HEK293 (cell line): ENCODE data around the gene ARMS2.

Experiments used
- CTCF ChIA-PET: fragments of 350-600 bp; formaldehyde crosslinking; extraction: SDS; loops from one replicate; lab custom pipeline; 2021; ENCODE audit warnings: antibody characterized with exemption; lab: Yijun Ruan, JAX
- POLR2A ChIA-PET: fragments of 300-600 bp; formaldehyde crosslinking; extraction: SDS; loops from one replicate; lab custom pipeline; 2020; ENCODE audit warnings: antibody characterized with exemption, inconsistent platforms; lab: Yijun Ruan, JAX
- H3K27ac ChIP-seq: fragments of 200-500 bp; sonication (Bioruptor generic); 2 replicates; pipeline ENCODE4 v1.5.1; 2014; ENCODE audit warnings: low read depth, low read length, control low read depth, inconsistent platforms; ENCODE audit errors: extremely low read depth
- H3K36me3 ChIP-seq, 2 experiments: fragments of 200-500 bp in 1 of 2; sonication (Bioruptor generic) in 1 of 2; 1 replicate in 1 of 2; 2 replicates in 1 of 2; pipeline ENCODE4 v1.5.1; 2014 to 2017; ENCODE audit warnings: inconsistent platforms in 2 of 2, low read length in 2 of 2; ENCODE audit not compliant: control insufficient read depth in 2 of 2, insufficient read depth in 1 of 2
- H3K4me1 ChIP-seq: fragments of 200-500 bp; sonication (Bioruptor generic); 2 replicates; pipeline ENCODE4 v1.5.1; 2014; ENCODE audit warnings: mild to moderate bottlenecking, low read length, inconsistent platforms; ENCODE audit not compliant: control insufficient read depth, insufficient read depth
- H3K4me3 ChIP-seq: 2 replicates; pipeline ENCODE4 v1.5.1; 2011; ENCODE audit warnings: low read depth, mild to moderate bottlenecking, control low read depth, low read length, moderate library complexity
- H3K9me3 ChIP-seq: fragments of 200-500 bp; sonication (Bioruptor generic); 2 replicates; pipeline ENCODE4 v1.5.1; 2014; ENCODE audit warnings: low read depth, low read length, inconsistent platforms; ENCODE audit not compliant: control insufficient read depth, insufficient read depth
- HIC1 ChIP-seq: fragments of 450-650 bp; formaldehyde crosslinking; IDR thresholded peaks from 2 replicates; pipeline ENCODE4 v1.5.1; 2016; ENCODE audit warnings: missing biosample characterization, missing genetic modification characterization
- HOXD13 ChIP-seq: sonication (generic); formaldehyde crosslinking; IDR thresholded peaks from 2 replicates; pipeline ENCODE4 v1.8.0; 2022; ENCODE audit warnings: missing genetic modification reagents, borderline replicate concordance
- MZF1 ChIP-seq: fragments of 450-650 bp; formaldehyde crosslinking; IDR thresholded peaks from 2 replicates; pipeline ENCODE4 v1.5.1; 2017; ENCODE audit warnings: missing biosample characterization, missing genetic modification characterization, borderline replicate concordance
- SCRT1 ChIP-seq: fragments of 450-650 bp; formaldehyde crosslinking; IDR thresholded peaks from 2 replicates; pipeline ENCODE4 v1.5.1; 2016; ENCODE audit warnings: missing biosample characterization, missing genetic modification characterization, borderline replicate concordance
- SCRT2 ChIP-seq: fragments of 450-650 bp; formaldehyde crosslinking; IDR thresholded peaks from 2 replicates; pipeline ENCODE4 v1.5.1; 2016; ENCODE audit warnings: missing biosample characterization, missing genetic modification characterization
- SP2 ChIP-seq: fragments of 450-650 bp; formaldehyde crosslinking; IDR thresholded peaks from 2 replicates; pipeline ENCODE4 v1.5.1; 2016; ENCODE audit warnings: missing biosample characterization, missing genetic modification characterization
- ZNF19 ChIP-seq: fragments of 450-650 bp; formaldehyde crosslinking; IDR thresholded peaks from 2 replicates; pipeline ENCODE4; 2016; ENCODE audit warnings: missing biosample characterization, missing genetic modification characterization, low read depth
- ZNF2 ChIP-seq: fragments of 450-650 bp; formaldehyde crosslinking; IDR thresholded peaks from 2 replicates; pipeline ENCODE4 v1.5.1; 2016; ENCODE audit warnings: missing biosample characterization, missing genetic modification characterization
- ZNF248 ChIP-seq: fragments of 450-650 bp; formaldehyde crosslinking; IDR thresholded peaks from 2 replicates; pipeline ENCODE4 v1.5.1; 2017; ENCODE audit warnings: missing biosample characterization, missing genetic modification characterization
- ZNF335 ChIP-seq: fragments of 450-650 bp; formaldehyde crosslinking; conservative IDR thresholded peaks from 2 replicates; pipeline ENCODE4 v1.5.1; 2016; ENCODE audit warnings: missing biosample characterization, missing genetic modification characterization
- ZNF394 ChIP-seq: fragments of 450-650 bp; formaldehyde crosslinking; IDR thresholded peaks from 2 replicates; pipeline ENCODE4 v1.5.1; 2016; ENCODE audit warnings: missing biosample characterization, missing genetic modification characterization, mild to moderate bottlenecking, moderate library complexity, borderline replicate concordance
- ZNF580 ChIP-seq: fragments of 450-650 bp; formaldehyde crosslinking; IDR thresholded peaks from 2 replicates; pipeline ENCODE4 v1.5.1; 2016; ENCODE audit warnings: missing biosample characterization, missing genetic modification characterization
- ZNF791 ChIP-seq: fragments of 450-650 bp; formaldehyde crosslinking; IDR thresholded peaks from 2 replicates; pipeline ENCODE4 v1.5.1; 2016; ENCODE audit warnings: missing biosample characterization, missing genetic modification characterization
- TF ChIP-seq, protein P1 (sequence below): fragments of 450-650 bp; formaldehyde crosslinking; IDR thresholded peaks from 2 replicates; pipeline ENCODE4 v1.5.0; 2017; ENCODE audit warnings: missing biosample characterization, missing genetic modification characterization, borderline replicate concordance
- TF ChIP-seq, protein P2 (sequence below): fragments of 450-650 bp; formaldehyde crosslinking; IDR thresholded peaks from 2 replicates; pipeline ENCODE4 v1.5.1; 2016; ENCODE audit warnings: missing biosample characterization, missing genetic modification characterization, borderline replicate concordance

Gene ARMS2

DNA sequence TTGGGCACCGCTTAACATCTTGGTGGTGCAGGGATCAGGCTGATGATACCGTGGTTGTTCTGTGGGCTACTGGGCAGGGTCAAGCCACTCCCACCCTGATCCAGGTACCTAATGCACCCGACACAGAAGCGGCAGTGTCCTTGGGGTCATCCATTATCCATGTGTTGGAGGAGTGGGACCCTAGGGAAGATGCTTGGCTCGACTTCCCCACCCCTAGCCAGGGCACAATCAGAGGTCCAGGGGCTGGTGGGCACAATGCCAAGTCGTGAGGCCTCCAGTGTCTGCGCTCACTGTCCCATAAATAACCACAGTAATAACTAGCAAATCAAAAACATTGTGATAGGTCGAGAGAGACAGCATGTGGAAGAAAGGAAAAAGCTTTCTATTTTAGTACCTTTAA is 44.6 kb downstream of the ARMS2 start:
- H3K36me3 ChIP-seq: no peaks in the 10 kb centered on the region
- H3K4me3 ChIP-seq: no peak overlapping the region
- H3K4me1 ChIP-seq: peaks cover 4% of the 10 kb centered on the region; the same call in 1 of the 2 replicates
- TF ChIP-seq ZNF394 (tag by site-specific recombination) (no peak), SCRT2 (tag by site-specific recombination) (no peak), ZNF580 (no peak), HIC1 (no peak), SCRT1 (no peak), ZNF19 (tag by site-specific recombination) (no peak), MZF1 (tag by site-specific recombination) (no peak), ZNF248 (tag by site-specific recombination) (no peak)
- TF ChIP-seq, protein P1, sequence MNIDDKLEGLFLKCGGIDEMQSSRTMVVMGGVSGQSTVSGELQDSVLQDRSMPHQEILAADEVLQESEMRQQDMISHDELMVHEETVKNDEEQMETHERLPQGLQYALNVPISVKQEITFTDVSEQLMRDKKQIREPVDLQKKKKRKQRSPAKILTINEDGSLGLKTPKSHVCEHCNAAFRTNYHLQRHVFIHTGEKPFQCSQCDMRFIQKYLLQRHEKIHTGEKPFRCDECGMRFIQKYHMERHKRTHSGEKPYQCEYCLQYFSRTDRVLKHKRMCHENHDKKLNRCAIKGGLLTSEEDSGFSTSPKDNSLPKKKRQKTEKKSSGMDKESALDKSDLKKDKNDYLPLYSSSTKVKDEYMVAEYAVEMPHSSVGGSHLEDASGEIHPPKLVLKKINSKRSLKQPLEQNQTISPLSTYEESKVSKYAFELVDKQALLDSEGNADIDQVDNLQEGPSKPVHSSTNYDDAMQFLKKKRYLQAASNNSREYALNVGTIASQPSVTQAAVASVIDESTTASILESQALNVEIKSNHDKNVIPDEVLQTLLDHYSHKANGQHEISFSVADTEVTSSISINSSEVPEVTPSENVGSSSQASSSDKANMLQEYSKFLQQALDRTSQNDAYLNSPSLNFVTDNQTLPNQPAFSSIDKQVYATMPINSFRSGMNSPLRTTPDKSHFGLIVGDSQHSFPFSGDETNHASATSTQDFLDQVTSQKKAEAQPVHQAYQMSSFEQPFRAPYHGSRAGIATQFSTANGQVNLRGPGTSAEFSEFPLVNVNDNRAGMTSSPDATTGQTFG (tag by site-specific recombination): no peak
- no peak overlapping the region for H3K27ac ChIP-seq
- POLR2A ChIA-PET: no interaction called here
- CTCF ChIA-PET: interaction anchor here (0.7 kb wide), 1 partner anchor 71 kb away, joined by 3 read pairs; no protein-coding TSS in a partner anchor
- no peaks in the 10 kb centered on the region for H3K9me3 ChIP-seq

GRCh38 chr10:122499491-122499941 is 45.1 kb downstream of the ARMS2 start:
- no peaks in the 10 kb centered on the region for H3K36me3 ChIP-seq
- no peaks in the 10 kb centered on the region for H3K9me3 ChIP-seq
- ChIA-PET CTCF (interaction anchor here (0.7 kb wide), 1 partner anchor 70 kb away, joined by 3 read pairs; no protein-coding TSS in a partner anchor), POLR2A (no interaction called here)
- no peak overlapping the region for H3K4me3 ChIP-seq
- TF ChIP-seq ZNF335 (tag by site-specific recombination) (no peak), SCRT2 (tag by site-specific recombination) (no peak)
- H3K4me1 ChIP-seq: peaks cover 4% of the 10 kb centered on the region; the same call in 1 of the 2 replicates
- H3K27ac ChIP-seq: no peak overlapping the region

- Histone ChIP-seq H3K9me3 (no peaks in the 10 kb centered on the region), H3K4me1 (peaks cover 4% of the 10 kb centered on the region; the same call in 1 of the 2 replicates), H3K4me3 (no peak overlapping the region), H3K36me3 (no peaks in the 10 kb centered on the region), H3K27ac (no peak overlapping the region)
- peak; percentile 19; the same call in 1 of the 2 replicates for TF ChIP-seq MZF1 (tag by site-specific recombination)
- no peak for TF ChIP-seq ZNF791 (tag by site-specific recombination)
- ChIA-PET POLR2A (no interaction called here), CTCF (interaction anchor here (1.5 kb wide), 1 partner anchor 65 kb away, joined by 3 read pairs; no protein-coding TSS in a partner anchor)
Measured at GRCh38 chr10:122500194-122500593, 45.7 kb downstream of the ARMS2 start.

GRCh38 chr10:122500726-122501125 is 46.3 kb downstream of the ARMS2 start:
- H3K36me3 ChIP-seq: no peaks in the 10 kb centered on the region
- ChIA-PET CTCF (interaction anchor here (1.5 kb wide), 1 partner anchor 65 kb away, joined by 3 read pairs; no protein-coding TSS in a partner anchor), POLR2A (no interaction called here)
- TF ChIP-seq HOXD13 (CRISPR knock-in tag) (no peak), SP2 (tag by site-specific recombination) (no peak), ZNF2 (tag by site-specific recombination) (no peak)
- TF ChIP-seq, protein P2, sequence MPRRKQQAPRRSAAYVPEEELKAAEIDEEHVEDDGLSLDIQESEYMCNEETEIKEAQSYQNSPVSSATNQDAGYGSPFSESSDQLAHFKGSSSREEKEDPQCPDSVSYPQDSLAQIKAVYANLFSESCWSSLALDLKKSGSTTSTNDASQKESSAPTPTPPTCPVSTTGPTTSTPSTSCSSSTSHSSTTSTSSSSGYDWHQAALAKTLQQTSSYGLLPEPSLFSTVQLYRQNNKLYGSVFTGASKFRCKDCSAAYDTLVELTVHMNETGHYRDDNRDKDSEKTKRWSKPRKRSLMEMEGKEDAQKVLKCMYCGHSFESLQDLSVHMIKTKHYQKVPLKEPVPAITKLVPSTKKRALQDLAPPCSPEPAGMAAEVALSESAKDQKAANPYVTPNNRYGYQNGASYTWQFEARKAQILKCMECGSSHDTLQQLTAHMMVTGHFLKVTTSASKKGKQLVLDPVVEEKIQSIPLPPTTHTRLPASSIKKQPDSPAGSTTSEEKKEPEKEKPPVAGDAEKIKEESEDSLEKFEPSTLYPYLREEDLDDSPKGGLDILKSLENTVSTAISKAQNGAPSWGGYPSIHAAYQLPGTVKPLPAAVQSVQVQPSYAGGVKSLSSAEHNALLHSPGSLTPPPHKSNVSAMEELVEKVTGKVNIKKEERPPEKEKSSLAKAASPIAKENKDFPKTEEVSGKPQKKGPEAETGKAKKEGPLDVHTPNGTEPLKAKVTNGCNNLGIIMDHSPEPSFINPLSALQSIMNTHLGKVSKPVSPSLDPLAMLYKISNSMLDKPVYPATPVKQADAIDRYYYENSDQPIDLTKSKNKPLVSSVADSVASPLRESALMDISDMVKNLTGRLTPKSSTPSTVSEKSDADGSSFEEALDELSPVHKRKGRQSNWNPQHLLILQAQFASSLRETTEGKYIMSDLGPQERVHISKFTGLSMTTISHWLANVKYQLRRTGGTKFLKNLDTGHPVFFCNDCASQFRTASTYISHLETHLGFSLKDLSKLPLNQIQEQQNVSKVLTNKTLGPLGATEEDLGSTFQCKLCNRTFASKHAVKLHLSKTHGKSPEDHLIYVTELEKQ (tag by site-specific recombination): no peak
- H3K4me1 ChIP-seq: peaks cover 4% of the 10 kb centered on the region; the same call in 1 of the 2 replicates
- no peak overlapping the region for H3K27ac ChIP-seq
- H3K4me3 ChIP-seq: no peak overlapping the region
- H3K9me3 ChIP-seq: no peaks in the 10 kb centered on the region
